SK-N-MC (cell line): ENCODE results near the gene JAG1.

Source experiments
- DNase-seq: peaks from one replicate; pipeline ENCODE4 v3.0.0-alpha.2; 2011; ENCODE audit warnings: low read depth, low spot score
- H3K27ac ChIP-seq: fragments of 200-600 bp; sonication (generic); 2 replicates; pipeline ENCODE4 v1.5.1; 2016; ENCODE audit warnings: mixed run types
- H3K36me3 ChIP-seq: fragments of 200-600 bp; sonication (generic); 2 replicates; pipeline ENCODE4 v1.6.1; 2017; ENCODE audit warnings: antibody characterized with exemption, low read length, mixed read lengths; ENCODE audit not compliant: insufficient read depth
- H3K4me3 ChIP-seq: fragments of 200-600 bp; sonication (generic); 2 replicates; pipeline ENCODE4 v1.5.1; 2016
- H3K9ac ChIP-seq: fragments of 200-600 bp; sonication (generic); 2 replicates; pipeline ENCODE4 v1.8.0; 2017; ENCODE audit warnings: mixed run types, mixed read lengths; ENCODE audit not compliant: insufficient read length
- H3K9me3 ChIP-seq: fragments of 200-600 bp; sonication (generic); 2 replicates; pipeline ENCODE4 v1.6.1; 2017; ENCODE audit warnings: low read depth, mild to moderate bottlenecking, antibody characterized with exemption, low read length, moderate library complexity, mixed read lengths
- EZH2 ChIP-seq: fragments of 200-600 bp; sonication (generic); IDR thresholded peaks from one replicate; pipeline ENCODE4 v1.6.1; 2017; ENCODE audit warnings: antibody characterized with exemption
- FOXP2 ChIP-seq: optimal IDR thresholded peaks from 2 replicates; pipeline ENCODE3; 2011; ENCODE audit warnings: mild to moderate bottlenecking, moderate library complexity; ENCODE audit not compliant: insufficient read depth; ENCODE audit errors: extremely low read length, control extremely low read depth
- POLR2AphosphoS5 ChIP-seq: IDR thresholded peaks from 2 replicates; pipeline ENCODE4 v1.6.1; 2012; ENCODE audit warnings: mild to moderate bottlenecking, low read depth, low read length, borderline replicate concordance

Gene JAG1

GRCh38 chr20:10714236-10714975 lies 40.6 kb upstream of the JAG1 start:
- H3K9ac ChIP-seq = no peak overlapping the region
- TF ChIP-seq FOXP2 = no peak
- TF ChIP-seq EZH2 = no peak
- TF ChIP-seq POLR2AphosphoS5 = no peak
- no peak for DNase-seq
- H3K4me3 ChIP-seq = no peak overlapping the region
- no peak overlapping the region for H3K27ac ChIP-seq
- H3K9me3 ChIP-seq = no peaks in the 10 kb centered on the region
- H3K36me3 ChIP-seq = no peaks in the 10 kb centered on the region

- no peak for DNase-seq
- Histone ChIP-seq H3K27ac (no peak overlapping the region), H3K9ac (no peak overlapping the region), H3K36me3 (no peaks in the 10 kb centered on the region), H3K9me3 (no peaks in the 10 kb centered on the region), H3K4me3 (no peak overlapping the region)
- no peak for TF ChIP-seq POLR2AphosphoS5
- no peak for TF ChIP-seq FOXP2
Observed at GRCh38 chr20:10713161-10713560, 39.4 kb upstream of the JAG1 start.

GRCh38 chr20:10711903-10712451 lies 38.2 kb upstream of the JAG1 start:
- no peak for TF ChIP-seq FOXP2
- TF ChIP-seq EZH2 = no peak
- TF ChIP-seq POLR2AphosphoS5 = no peak
- DNase-seq = no peak
- Histone ChIP-seq H3K36me3 (no peaks in the 10 kb centered on the region), H3K27ac (no peak overlapping the region), H3K9ac (no peak overlapping the region), H3K9me3 (no peaks in the 10 kb centered on the region), H3K4me3 (no peak overlapping the region)

- no peaks in the 10 kb centered on the region for H3K9me3 ChIP-seq
- H3K4me3 ChIP-seq = no peak overlapping the region
- H3K9ac ChIP-seq = no peak overlapping the region
- H3K27ac ChIP-seq = no peak overlapping the region
- H3K36me3 ChIP-seq = no peaks in the 10 kb centered on the region
- TF ChIP-seq POLR2AphosphoS5 = no peak
- TF ChIP-seq FOXP2 = no peak
- TF ChIP-seq EZH2 = no peak
- DNase-seq = no peak
Observed at GRCh38 chr20:10710991-10711775, 37.4 kb upstream of the JAG1 start.

- no peak for TF ChIP-seq FOXP2
- TF ChIP-seq EZH2 = no peak
- TF ChIP-seq POLR2AphosphoS5 = no peak
- no peak for DNase-seq
- H3K9ac ChIP-seq = no peak overlapping the region
- H3K36me3 ChIP-seq = no peaks in the 10 kb centered on the region
- H3K9me3 ChIP-seq = no peaks in the 10 kb centered on the region
- H3K4me3 ChIP-seq = no peak overlapping the region
- H3K27ac ChIP-seq = no peak overlapping the region
Observed at GRCh38 chr20:10709916-10710315, 36.1 kb upstream of the JAG1 start.

- H3K9me3 ChIP-seq = no peaks in the 10 kb centered on the region
- TF ChIP-seq FOXP2 (no peak), EZH2 (no peak), POLR2AphosphoS5 (no peak)
- no peak for DNase-seq
- no peak overlapping the region for H3K27ac ChIP-seq
- H3K9ac ChIP-seq = no peak overlapping the region
- H3K4me3 ChIP-seq = no peak overlapping the region
- H3K36me3 ChIP-seq = no peaks in the 10 kb centered on the region
Observed at GRCh38 chr20:10708351-10709185, 34.8 kb upstream of the JAG1 start.

GRCh38 chr20:10707791-10708190 lies 34.0 kb upstream of the JAG1 start:
- H3K9me3 ChIP-seq = no peaks in the 10 kb centered on the region
- H3K27ac ChIP-seq = no peak overlapping the region
- no peak overlapping the region for H3K4me3 ChIP-seq
- H3K9ac ChIP-seq = no peak overlapping the region
- TF ChIP-seq FOXP2 = no peak
- no peak for TF ChIP-seq POLR2AphosphoS5
- TF ChIP-seq EZH2 = no peak
- H3K36me3 ChIP-seq = no peaks in the 10 kb centered on the region
- no peak for DNase-seq

- Histone ChIP-seq H3K27ac (no peak overlapping the region), H3K9me3 (no peaks in the 10 kb centered on the region), H3K36me3 (no peaks in the 10 kb centered on the region), H3K4me3 (no peak overlapping the region), H3K9ac (no peak overlapping the region)
- DNase-seq = no peak
- no peak for TF ChIP-seq POLR2AphosphoS5
- no peak for TF ChIP-seq FOXP2
- TF ChIP-seq EZH2 = no peak
Observed at GRCh38 chr20:10707068-10707467, 33.3 kb upstream of the JAG1 start.

GRCh38 chr20:10706460-10706811 lies 32.6 kb upstream of the JAG1 start:
- Histone ChIP-seq H3K36me3 (no peaks in the 10 kb centered on the region), H3K9ac (no peak overlapping the region), H3K9me3 (no peaks in the 10 kb centered on the region), H3K4me3 (no peak overlapping the region), H3K27ac (no peak overlapping the region)
- no peak for DNase-seq
- TF ChIP-seq EZH2 = no peak
- TF ChIP-seq FOXP2 = no peak
- TF ChIP-seq POLR2AphosphoS5 = no peak
